ENCODE data around the gene FAM13A.

Gene FAM13A

GRCh38 chr4:88763075-88763474 lies 293.9 kb downstream of the FAM13A start:
- Mint-ChIP-seq H3K36me3 (peaks cover 64% of the 10 kb centered on the region), H3K4me3 (no peak overlapping the region), H3K9me3 (no peaks in the 10 kb centered on the region), H3K27ac (no peak overlapping the region), H3K27me3 (no peaks in the 10 kb centered on the region), H3K4me1 (peaks cover 9% of the 10 kb centered on the region)
- CTCF ChIA-PET: no interaction called here
- DNase-seq: no peak

DNA sequence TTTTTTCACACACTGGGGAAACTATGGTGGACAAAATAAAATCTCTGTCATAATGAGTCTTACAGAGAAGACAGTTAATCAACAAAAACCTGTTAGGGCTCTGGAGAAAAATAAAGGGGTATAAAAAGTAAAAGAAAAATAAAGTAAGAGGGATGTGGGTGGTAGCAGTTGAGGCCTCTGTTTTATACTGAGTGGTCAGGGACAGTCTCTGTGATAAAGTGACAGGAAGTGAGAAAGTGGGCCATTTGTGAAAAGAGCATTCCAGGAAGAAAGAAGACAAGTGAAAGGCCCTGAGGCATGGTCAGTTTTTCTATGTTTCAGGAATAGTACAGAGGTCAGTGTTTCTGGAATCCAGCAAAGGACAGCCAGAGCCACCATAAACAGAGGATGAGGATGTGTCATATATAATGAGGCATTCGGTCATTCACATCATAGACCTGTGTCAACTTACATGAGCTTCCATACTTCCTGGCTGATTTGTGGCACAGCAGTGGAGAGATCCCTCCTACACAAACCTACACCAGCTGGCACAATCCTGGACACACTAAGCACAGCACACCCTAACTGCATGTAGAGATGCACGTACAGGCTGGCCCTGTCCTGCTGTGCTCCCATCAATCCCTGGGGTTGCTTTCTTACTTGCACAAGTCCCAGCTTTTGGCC lies 295.0 kb downstream of the FAM13A start:
- H3K4me3 Mint-ChIP-seq: no peak overlapping the region
- H3K36me3 Mint-ChIP-seq: peaks cover 66% of the 10 kb centered on the region
- H3K27me3 Mint-ChIP-seq: no peaks in the 10 kb centered on the region
- DNase-seq: no peak
- H3K4me1 Mint-ChIP-seq: peaks cover 9% of the 10 kb centered on the region
- CTCF ChIA-PET: no interaction called here
- no peaks in the 10 kb centered on the region for H3K9me3 Mint-ChIP-seq
- no peak overlapping the region for H3K27ac Mint-ChIP-seq

DNA sequence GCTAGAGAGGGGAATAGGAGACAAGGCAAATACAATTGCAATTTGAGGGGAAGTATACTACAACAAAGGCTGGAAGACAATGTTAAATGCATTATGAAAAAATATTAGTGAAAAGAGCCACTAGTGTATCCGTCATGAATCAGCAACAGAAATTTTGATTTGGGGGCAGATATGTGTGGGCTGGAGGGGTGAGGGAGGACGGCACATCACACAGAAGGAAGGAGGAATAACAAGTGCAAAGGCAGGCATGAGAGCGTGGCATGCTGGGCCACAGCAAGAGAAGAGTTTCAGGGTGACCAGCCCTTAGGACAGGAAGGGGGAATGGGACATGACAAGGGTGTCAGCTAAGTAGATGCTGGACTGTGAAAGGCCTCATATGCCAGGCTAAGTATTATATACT lies 295.6 kb downstream of the FAM13A start:
- H3K27ac Mint-ChIP-seq: peak overlapping the region; percentile 59
- CTCF ChIA-PET: no interaction called here
- peaks cover 9% of the 10 kb centered on the region for H3K4me1 Mint-ChIP-seq
- H3K9me3 Mint-ChIP-seq: no peaks in the 10 kb centered on the region
- DNase-seq: no peak
- H3K27me3 Mint-ChIP-seq: no peaks in the 10 kb centered on the region
- H3K36me3 Mint-ChIP-seq: peaks cover 63% of the 10 kb centered on the region
- H3K4me3 Mint-ChIP-seq: no peak overlapping the region

DNA sequence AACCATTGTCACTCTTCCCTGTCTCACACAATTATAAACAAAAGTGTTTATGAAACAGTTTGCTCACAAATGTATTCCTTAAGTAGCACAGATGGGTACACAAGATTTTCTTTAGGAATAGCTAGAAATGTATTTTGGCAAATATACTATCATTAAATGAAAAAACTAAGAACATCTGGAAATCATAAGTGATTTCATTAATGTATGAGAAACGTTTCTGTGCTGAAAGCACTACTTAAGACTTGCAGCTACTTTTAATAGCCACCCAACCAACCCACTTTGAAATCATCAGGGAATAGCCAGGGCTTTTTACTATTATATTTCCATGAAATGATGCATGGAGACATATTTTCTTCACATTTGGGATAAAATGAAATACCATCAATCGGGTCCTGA lies 297.1 kb downstream of the FAM13A start:
- Mint-ChIP-seq H3K36me3 (peaks cover 54% of the 10 kb centered on the region), H3K27ac (no peak overlapping the region), H3K27me3 (no peaks in the 10 kb centered on the region), H3K4me3 (no peak overlapping the region), H3K4me1 (peaks cover 9% of the 10 kb centered on the region), H3K9me3 (no peaks in the 10 kb centered on the region)
- CTCF ChIA-PET: interaction anchor here (1.1 kb wide), 1 partner anchor 220 kb away, joined by 5 read pairs; no protein-coding TSS in a partner anchor
- DNase-seq: no peak

- DNase-seq: no peak
- Mint-ChIP-seq H3K4me1 (peaks cover 9% of the 10 kb centered on the region), H3K4me3 (no peak overlapping the region), H3K36me3 (peaks cover 54% of the 10 kb centered on the region), H3K27me3 (no peaks in the 10 kb centered on the region), H3K27ac (no peak overlapping the region), H3K9me3 (no peaks in the 10 kb centered on the region)
- CTCF ChIA-PET: interaction anchor here (1.1 kb wide), 1 partner anchor 220 kb away, joined by 5 read pairs; no protein-coding TSS in a partner anchor
These were observed 297.7 kb downstream of the FAM13A start for GRCh38 chr4:88759039-88759894.

GRCh38 chr4:88758264-88758663 lies 298.7 kb downstream of the FAM13A start:
- Mint-ChIP-seq H3K36me3 (peaks cover 55% of the 10 kb centered on the region), H3K27me3 (no peaks in the 10 kb centered on the region), H3K4me3 (no peak overlapping the region), H3K4me1 (peaks cover 6% of the 10 kb centered on the region), H3K27ac (no peak overlapping the region), H3K9me3 (no peaks in the 10 kb centered on the region)
- DNase-seq: no peak
- CTCF ChIA-PET: no interaction called here

DNA sequence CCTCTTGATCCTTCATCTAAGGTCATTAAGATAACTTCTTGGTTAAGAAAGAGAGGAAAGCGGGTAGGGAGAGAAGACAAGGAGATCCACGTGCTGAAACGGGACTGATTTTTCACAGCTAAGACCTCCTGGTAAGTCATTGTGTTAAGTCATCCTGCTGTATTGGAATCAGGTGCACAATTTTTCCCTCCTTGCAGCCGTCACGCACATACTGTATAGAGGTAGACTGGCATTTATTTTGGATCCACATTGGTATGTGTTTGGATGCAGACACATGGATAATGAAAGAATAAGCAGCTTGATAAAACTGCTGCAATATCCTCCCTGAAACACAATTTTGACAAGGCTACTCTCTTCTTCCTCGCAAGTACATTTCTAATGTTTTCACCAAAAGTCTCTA lies 299.2 kb downstream of the FAM13A start:
- Mint-ChIP-seq H3K4me3 (no peak overlapping the region), H3K4me1 (peaks cover 1% of the 10 kb centered on the region), H3K27me3 (no peaks in the 10 kb centered on the region), H3K36me3 (peaks cover 51% of the 10 kb centered on the region), H3K9me3 (no peaks in the 10 kb centered on the region), H3K27ac (no peak overlapping the region)
- DNase-seq: no peak
- CTCF ChIA-PET: interaction anchor here (0.9 kb wide), 1 partner anchor 219 kb away, joined by 3 read pairs; no protein-coding TSS in a partner anchor

GRCh38 chr4:88757067-88757466 lies 299.9 kb downstream of the FAM13A start:
- CTCF ChIA-PET: interaction anchor here (0.9 kb wide), 1 partner anchor 218 kb away, joined by 3 read pairs; no protein-coding TSS in a partner anchor
- no peaks in the 10 kb centered on the region for H3K4me1 Mint-ChIP-seq
- no peak overlapping the region for H3K27ac Mint-ChIP-seq
- no peaks in the 10 kb centered on the region for H3K27me3 Mint-ChIP-seq
- DNase-seq: no peak
- H3K36me3 Mint-ChIP-seq: peaks cover 49% of the 10 kb centered on the region
- no peak overlapping the region for H3K4me3 Mint-ChIP-seq
- no peaks in the 10 kb centered on the region for H3K9me3 Mint-ChIP-seq

- Mint-ChIP-seq H3K27me3 (no peaks in the 10 kb centered on the region), H3K36me3 (peaks cover 47% of the 10 kb centered on the region)
- CTCF ChIA-PET: no interaction called here
These were observed 300.8 kb downstream of the FAM13A start for GRCh38 chr4:88756149-88756548.

GRCh38 chr4:88755454-88755853 lies 301.5 kb downstream of the FAM13A start:
- H3K27me3 Mint-ChIP-seq: no peaks in the 10 kb centered on the region
- CTCF ChIA-PET: no interaction called here
- H3K4me3 Mint-ChIP-seq: no peak overlapping the region
- H3K36me3 Mint-ChIP-seq: peaks cover 50% of the 10 kb centered on the region
- no peak overlapping the region for H3K27ac Mint-ChIP-seq
- H3K4me1 Mint-ChIP-seq: no peaks in the 10 kb centered on the region
- DNase-seq: no peak
- H3K9me3 Mint-ChIP-seq: no peaks in the 10 kb centered on the region

More at GRCh38 chr4:88756149-88756548, 300.8 kb downstream of the FAM13A start:
- Mint-ChIP-seq H3K4me1 (no peaks in the 10 kb centered on the region), H3K9me3 (no peaks in the 10 kb centered on the region), H3K4me3 (no peak overlapping the region), H3K27ac (no peak overlapping the region)
- no peak for DNase-seq

DNA sequence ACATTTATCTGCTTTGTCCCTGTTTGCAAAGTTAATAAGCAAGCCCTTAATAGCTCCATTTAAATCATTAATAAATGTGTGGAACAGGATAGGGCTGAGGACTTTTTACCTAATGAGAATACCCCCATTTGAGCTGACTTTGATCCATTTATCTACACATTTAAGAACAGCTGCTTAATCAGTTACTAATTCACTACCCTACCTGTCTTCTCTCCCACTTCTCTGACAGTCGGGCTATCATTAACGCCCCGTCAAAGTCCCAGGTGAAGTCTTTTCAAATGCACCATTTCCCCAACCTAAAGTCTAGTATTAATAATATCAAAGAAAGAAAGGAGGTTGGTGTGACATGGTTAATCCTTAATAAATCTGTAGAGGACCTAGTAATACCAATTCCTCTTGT lies 302.2 kb downstream of the FAM13A start:
- H3K27ac Mint-ChIP-seq: no peak overlapping the region
- CTCF ChIA-PET: no interaction called here
- H3K4me3 Mint-ChIP-seq: no peak overlapping the region
- H3K36me3 Mint-ChIP-seq: peaks cover 56% of the 10 kb centered on the region
- DNase-seq: no peak
- no peaks in the 10 kb centered on the region for H3K27me3 Mint-ChIP-seq
- no peaks in the 10 kb centered on the region for H3K9me3 Mint-ChIP-seq
- H3K4me1 Mint-ChIP-seq: no peaks in the 10 kb centered on the region

DNA sequence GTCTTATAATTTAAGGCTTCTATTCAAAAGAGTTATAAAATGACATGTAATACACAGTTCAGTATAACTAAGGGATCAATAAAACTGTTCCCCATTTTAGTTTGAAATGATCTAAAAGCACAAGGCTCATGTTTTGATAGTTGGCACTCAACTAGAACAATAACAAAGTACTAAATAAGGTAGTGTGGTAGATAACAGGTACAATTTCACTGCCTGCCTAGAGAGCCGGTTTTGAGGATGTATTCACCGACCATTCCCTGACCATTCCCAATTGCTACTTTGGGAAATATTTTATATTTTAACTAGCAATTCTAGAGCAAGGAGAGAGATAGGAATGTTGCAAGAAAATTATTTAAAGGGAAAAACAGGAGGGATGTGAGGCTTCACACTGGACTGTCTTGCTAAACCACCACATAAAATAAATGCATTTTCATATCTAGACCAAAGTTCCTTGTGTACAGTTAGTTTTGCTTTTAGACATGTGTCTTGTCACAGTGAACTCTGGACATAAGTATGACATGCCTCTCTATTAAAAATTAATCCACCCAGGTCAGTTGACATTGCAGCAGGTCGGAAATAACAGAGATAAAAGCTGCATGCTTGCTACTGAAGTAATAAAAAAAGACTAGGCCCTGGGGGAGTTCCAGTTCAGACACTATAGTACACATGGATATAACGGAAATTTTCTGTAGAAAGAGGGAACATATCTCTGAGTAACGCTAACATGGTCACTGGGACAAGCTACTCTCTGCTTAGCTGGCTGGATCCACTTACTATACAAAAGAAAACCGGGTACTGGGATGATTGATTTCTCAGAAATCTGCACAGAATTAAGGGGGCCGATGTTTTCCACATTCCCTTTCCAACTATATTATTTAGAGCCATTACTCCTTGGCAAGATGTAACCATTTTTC lies 303.1 kb downstream of the FAM13A start:
- no peak overlapping the region for H3K4me3 Mint-ChIP-seq
- H3K27ac Mint-ChIP-seq: no peak overlapping the region
- H3K4me1 Mint-ChIP-seq: no peaks in the 10 kb centered on the region
- H3K9me3 Mint-ChIP-seq: no peaks in the 10 kb centered on the region
- DNase-seq: no peak
- H3K36me3 Mint-ChIP-seq: peaks cover 59% of the 10 kb centered on the region
- CTCF ChIA-PET: no interaction called here
- no peaks in the 10 kb centered on the region for H3K27me3 Mint-ChIP-seq

DNA sequence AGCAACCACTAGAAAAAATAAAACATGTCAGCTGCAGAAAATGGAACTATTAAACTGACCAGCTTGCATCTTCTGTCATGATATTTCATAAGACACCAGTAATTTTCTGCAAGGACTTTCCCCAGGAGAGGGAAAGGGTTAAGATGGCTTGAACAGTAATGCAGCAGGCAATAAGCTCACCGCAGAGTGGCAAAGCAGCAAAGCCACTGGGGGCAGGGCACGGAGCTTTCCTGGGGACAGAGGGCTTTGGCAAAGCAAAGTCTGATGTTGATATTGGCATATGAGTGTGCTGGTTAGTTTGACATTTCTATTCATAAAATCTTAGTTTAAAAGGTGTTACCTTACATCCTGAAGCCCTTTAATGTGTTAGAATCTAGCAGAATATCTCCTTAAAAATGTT lies 304.2 kb downstream of the FAM13A start:
- H3K36me3 Mint-ChIP-seq: peaks cover 57% of the 10 kb centered on the region
- no peak overlapping the region for H3K4me3 Mint-ChIP-seq
- CTCF ChIA-PET: no interaction called here
- no peaks in the 10 kb centered on the region for H3K9me3 Mint-ChIP-seq
- no peaks in the 10 kb centered on the region for H3K4me1 Mint-ChIP-seq
- H3K27ac Mint-ChIP-seq: no peak overlapping the region
- no peak for DNase-seq
- H3K27me3 Mint-ChIP-seq: no peaks in the 10 kb centered on the region

DNA sequence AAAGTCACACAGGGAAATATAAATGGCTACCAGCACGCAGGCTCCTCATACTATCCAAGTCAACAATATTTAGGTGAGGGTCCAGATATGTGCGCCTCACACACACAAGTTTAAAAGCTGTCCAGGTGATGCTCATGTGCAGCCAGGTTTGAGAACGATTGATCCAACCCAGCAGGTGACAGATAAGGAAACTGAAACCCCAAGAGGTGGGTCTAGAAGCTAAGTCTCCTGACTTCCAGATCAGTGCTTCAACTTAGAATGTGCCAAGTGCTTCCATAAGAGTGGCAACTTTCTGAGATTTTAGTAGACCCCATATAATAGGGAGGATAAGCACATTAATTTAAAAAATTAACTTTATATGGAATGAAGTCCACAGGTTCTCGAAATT lies 304.9 kb downstream of the FAM13A start:
- DNase-seq: no peak
- no peaks in the 10 kb centered on the region for H3K9me3 Mint-ChIP-seq
- H3K4me1 Mint-ChIP-seq: no peaks in the 10 kb centered on the region
- H3K27ac Mint-ChIP-seq: no peak overlapping the region
- H3K4me3 Mint-ChIP-seq: no peak overlapping the region
- H3K36me3 Mint-ChIP-seq: peaks cover 59% of the 10 kb centered on the region
- H3K27me3 Mint-ChIP-seq: no peaks in the 10 kb centered on the region
- CTCF ChIA-PET: no interaction called here
